Stimulated activated CD4-positive, alpha-beta T cell treated with anti-CD3 and anti-CD28 coated beads, Interleukin-15, amount 100 ng/mL, for 48 hours (primary cell): ENCODE measurements around the gene TMEFF2.

Experiments used
- DNase-seq, 2 donors: peaks; one replicate each; pipeline ENCODE4 v3.0.0-alpha.2; 2020; ENCODE audit warnings: low read depth in 2 of 2

Gene TMEFF2

GRCh38 chr2:192013211-192013610, 181.5 kb downstream of the TMEFF2 start:
- no peak for DNase-seq

GRCh38 chr2:192011196-192011595, 183.5 kb downstream of the TMEFF2 start:
- DNase-seq: no peak

- DNase-seq: no peak
Observed at GRCh38 chr2:192010073-192010472, 184.7 kb downstream of the TMEFF2 start.

DNA sequence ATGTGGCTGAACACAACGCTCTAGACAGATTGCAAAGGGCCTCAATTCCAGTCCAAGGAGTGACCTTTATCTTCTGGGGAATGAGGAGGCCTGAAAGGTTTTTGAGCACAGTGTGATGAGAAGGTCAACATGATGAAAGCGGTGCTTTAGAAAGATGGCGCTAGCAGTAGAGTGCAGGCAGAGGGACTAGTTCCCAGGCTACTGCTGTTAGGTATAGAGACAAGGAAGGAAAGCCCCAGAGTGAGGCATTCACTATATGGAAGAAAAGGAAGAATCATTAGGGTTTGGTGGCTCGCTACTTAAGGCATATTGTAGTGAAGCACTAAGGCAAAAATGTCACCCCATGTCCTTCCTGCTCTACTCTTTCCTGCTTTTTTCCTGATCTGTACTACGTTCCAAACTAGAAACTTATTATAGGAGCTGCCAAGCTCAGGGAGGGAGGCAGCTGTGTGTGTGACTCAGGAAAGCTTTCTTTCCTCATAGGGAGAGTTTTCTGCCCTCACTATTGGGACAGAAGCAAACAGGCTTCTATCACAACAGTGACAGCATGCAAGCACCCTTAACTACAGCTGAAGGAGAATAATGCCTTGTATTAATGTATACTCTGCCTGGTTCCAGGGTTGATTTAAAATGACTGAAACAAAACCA, 187.0 kb downstream of the TMEFF2 start:
- DNase-seq: no peak

GRCh38 chr2:192005211-192005610, 189.5 kb downstream of the TMEFF2 start:
- DNase-seq: no peak

DNA sequence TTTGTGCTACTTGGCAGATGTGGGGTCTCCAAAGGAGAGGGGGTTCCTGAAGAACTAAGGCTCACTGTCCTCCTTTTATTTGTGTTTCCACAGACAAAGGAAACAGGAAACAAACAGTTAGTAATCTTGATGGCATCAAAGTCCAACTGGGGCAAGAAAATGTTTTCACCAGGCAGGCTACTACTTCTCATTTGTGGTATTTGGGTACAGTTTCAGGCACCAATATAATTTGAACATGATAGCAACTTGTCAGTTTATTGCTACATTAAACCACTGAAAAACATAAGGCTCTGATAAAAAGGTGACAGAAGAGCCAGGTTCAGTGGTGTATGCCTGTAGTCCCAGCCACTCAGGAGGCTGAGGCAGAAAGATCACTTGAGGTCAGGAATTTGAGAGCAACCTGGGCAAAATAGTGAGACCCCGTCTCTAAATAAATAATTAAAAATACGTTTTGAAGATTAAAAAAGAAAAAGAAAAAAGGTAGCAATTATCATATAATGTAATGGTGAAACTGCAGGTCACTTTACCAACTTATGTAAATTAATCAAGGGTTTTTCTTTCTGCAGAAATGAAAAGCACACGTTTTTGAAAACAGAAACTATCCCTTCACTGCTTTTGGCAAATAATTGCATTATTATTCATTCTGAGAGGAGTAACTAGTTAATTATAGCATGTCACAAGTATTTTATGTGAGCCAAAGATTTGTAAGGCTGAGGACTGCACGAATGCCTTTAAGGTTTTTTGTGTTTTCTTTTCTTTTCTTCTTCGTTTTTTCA, 190.4 kb downstream of the TMEFF2 start:
- no peak for DNase-seq

- no peak for DNase-seq
Observed at GRCh38 chr2:192002418-192002817, 192.3 kb downstream of the TMEFF2 start.

DNA sequence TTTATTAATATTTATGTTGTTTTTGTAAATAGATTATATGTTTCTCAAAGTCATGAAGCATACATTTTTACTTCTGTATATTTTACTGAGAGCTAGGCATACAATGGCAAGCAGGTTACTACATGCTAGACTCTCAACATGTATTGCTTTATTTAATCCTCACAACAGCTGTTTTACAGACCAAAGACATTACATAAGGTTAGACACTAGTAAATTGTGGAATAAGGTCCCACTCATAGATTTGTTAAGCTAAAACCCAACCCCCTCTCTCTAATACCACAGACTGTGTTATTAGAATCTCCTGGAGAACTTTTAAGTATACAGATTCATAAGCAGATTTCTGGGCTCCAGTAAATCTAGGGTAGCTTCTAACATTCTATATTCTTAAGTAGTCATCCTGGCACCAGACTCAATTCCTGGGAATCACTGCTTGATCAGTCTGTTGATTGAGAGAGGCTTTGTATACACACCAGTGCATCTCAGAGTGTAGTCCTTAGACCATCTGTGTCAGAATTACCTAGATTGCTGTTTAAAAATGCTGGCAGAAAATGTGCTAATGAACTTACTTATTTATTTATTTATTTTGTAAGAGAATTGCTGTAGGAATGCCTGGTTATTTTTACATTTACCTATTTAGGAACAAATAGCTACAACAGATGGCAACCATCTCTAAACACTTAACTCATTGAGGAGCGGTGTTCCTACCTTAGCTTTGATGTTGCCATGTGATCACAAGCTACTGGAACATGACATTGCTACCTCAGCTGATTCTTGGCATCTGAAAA, 194.3 kb downstream of the TMEFF2 start:
- DNase-seq: no peak

- DNase-seq: no peak
Observed at GRCh38 chr2:191999101-191999841, 195.5 kb downstream of the TMEFF2 start.

DNA sequence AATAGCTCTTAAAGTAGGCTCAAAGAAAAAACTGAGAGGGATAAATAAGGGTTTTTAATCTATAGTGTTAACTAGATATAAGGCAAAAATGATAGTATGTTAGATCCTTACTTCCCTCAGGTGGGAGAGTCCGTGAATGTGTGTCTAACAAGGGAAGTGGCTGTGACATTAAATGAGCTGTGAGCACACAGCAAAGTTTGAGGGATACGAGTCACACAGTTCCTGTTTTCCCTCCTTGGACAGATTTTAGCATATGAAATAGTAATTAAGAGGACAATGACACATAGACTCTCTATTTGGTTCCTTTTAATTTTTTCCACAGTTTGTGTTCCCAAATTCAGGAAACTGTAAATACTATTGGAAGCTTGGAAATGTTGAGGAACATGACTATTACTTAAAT, 199.4 kb downstream of the TMEFF2 start:
- DNase-seq: no peak

- DNase-seq: no peak
Observed at GRCh38 chr2:191994749-191995148, 200.0 kb downstream of the TMEFF2 start.

- DNase-seq: no peak
Observed at GRCh38 chr2:191991442-191991841, 203.3 kb downstream of the TMEFF2 start.

GRCh38 chr2:191985740-191986139, 209.0 kb downstream of the TMEFF2 start:
- DNase-seq: no peak

GRCh38 chr2:191983591-191983990, 211.1 kb downstream of the TMEFF2 start:
- DNase-seq: no peak

- no peak for DNase-seq
Observed at GRCh38 chr2:191983186-191983585, 211.5 kb downstream of the TMEFF2 start.

DNA sequence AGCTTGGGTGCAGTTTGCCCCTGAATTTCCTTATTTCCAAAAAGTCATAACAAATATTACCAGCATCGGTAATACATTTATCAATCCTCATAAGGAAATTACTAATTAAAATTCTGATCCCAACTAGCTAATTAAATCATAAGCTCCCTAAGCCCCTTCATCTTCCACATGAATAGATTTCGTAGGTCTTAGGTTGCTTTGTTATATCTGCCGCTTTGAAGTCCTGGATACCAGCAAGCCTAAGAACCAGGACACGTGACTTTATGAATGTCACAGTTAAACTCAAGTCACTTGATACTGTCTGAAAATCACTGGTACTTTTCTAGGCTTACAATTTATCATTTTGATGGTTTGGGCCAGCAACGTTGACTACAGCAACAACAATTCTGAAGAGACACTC, 213.0 kb downstream of the TMEFF2 start:
- no peak for DNase-seq

GRCh38 chr2:191980483-191980882, 214.2 kb downstream of the TMEFF2 start:
- DNase-seq: no peak

GRCh38 chr2:191979221-191979730, 215.5 kb downstream of the TMEFF2 start:
- no peak for DNase-seq

GRCh38 chr2:191977754-191978153, 217.0 kb downstream of the TMEFF2 start:
- no peak for DNase-seq

GRCh38 chr2:191976436-191976835, 218.3 kb downstream of the TMEFF2 start:
- DNase-seq: no peak

- no peak for DNase-seq
Observed at GRCh38 chr2:191974676-191975075, 220.1 kb downstream of the TMEFF2 start.

DNA sequence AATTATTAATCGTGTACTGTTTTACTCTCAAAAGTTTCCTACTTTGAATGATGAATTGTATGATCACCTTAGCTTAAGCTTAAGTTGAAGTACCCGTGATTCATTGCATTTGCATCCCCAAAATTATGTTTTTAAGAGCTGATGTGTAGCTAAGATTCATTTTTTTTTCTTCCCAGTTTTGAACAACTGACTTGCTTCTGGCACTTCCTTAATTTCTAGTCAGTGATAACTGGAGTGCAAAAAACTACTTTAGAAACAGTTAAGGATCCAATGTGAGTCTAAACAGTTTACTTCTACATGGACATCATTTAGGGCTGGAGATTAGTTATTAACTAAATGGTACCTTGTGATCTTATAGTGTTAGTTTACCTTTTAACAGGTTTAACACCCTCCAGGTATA, 223.9 kb downstream of the TMEFF2 start:
- no peak for DNase-seq
